ENCODE results near the gene B4GALNT3.
A peak's percentile ranks its signal among the peaks of the same experiment; 100 is the strongest.

Gene B4GALNT3

DNA sequence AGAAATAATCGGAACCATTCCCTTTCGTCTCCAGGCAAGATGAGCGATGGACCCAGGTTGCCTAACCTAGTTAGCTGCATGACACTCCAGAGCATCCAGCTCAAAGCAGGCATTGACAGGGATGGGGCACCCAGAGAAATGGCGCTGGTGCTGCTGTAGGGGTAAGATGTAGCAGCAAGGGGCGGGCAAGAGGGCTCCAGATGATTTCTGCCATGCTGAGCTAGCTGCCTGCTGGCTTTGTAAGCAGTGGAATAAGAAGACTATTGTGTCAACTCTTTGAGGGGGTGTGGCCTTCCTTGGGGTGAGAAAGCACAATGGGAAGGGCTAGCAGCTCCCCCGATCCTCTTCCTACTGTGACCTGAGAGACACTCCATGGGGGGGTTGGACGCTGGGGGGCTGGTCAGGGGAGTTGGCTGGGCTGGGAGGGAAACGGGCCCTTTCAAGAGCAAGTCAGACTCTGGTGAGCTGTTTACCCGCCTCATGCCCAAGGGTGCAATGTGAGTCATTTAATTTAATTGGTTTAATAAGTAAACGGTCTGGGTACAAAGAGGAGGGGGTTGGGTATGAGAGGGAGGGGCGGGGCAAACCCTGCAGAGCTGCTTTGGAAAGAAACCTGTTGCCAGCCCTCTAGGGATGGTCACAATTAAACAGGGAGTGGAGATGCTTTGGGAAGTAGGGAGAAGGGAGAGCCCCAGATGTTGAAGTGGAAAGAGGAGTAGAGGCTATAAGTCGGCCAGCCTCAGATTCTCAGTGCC lies 50.5 kb downstream of the B4GALNT3 start:
- DNase-seq: no peak

GRCh38 chr12:512933-513332 lies 53.2 kb downstream of the B4GALNT3 start:
- DNase-seq: no peak

DNA sequence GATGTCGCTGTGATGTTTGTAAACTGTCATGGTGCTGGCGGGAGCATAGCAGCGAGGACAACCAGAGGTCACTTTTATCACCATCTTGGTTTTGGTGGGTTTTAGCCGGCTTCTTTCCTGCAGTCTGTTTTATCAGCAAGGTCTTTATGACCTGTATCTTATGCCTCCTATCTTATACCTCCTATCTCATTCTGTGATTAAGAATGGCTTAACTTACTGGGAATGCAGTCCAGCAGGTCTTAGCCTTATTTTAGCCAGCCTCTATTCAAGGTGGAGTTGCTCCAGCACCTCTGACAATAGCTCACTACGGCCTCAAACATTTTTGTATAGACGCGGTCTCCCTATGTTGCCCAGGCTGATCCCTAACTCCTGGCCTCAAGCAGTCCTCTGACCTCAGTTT lies 53.7 kb downstream of the B4GALNT3 start:
- no peak for DNase-seq

GRCh38 chr12:517538-517937 lies 57.8 kb downstream of the B4GALNT3 start:
- DNase-seq: no peak

- DNase-seq: no peak
Observed at GRCh38 chr12:520119-520518, 60.4 kb downstream of the B4GALNT3 start.

DNA sequence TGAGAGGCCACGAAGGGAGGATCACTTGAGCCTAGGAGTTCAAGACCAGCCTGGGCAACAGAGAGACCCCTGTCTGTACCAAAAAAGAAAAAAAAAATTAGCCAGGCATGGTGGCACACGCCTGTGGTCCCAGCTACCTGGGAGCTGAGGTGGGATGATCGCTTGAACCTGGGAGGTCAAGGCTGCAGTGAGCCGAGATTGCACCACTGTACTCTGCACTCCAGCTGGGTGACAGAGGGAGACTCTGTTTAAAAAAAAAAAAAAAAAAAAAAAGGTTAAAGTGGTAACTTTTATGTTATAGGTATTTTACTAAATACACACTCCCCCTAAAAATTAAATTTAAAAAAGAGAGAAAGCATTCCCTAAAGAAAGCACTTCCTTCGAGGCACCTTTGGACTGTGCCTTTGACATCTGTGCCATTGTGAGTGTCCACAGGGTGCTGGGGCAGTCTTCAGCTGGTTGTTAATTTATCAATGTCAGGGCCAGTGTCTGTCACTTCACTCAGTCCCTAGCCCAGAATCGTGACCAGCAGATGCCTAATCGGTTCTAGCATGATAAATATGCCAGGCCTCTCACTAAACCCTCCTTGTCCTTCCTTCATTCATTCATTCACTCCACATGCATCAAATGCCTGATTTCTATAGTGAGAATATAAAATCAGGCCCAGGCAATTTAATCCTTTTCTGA lies 63.1 kb downstream of the B4GALNT3 start:
- DNase-seq: no peak

GRCh38 chr12:524167-524951 lies 64.6 kb downstream of the B4GALNT3 start:
- no peak for DNase-seq

GRCh38 chr12:526089-526488 lies 66.3 kb downstream of the B4GALNT3 start:
- DNase-seq: no peak

GRCh38 chr12:527241-527640 lies 67.5 kb downstream of the B4GALNT3 start:
- DNase-seq: no peak

GRCh38 chr12:527729-528128 lies 68.0 kb downstream of the B4GALNT3 start:
- DNase-seq: no peak

- no peak for DNase-seq
Observed at GRCh38 chr12:530308-530707, 70.6 kb downstream of the B4GALNT3 start.

DNA sequence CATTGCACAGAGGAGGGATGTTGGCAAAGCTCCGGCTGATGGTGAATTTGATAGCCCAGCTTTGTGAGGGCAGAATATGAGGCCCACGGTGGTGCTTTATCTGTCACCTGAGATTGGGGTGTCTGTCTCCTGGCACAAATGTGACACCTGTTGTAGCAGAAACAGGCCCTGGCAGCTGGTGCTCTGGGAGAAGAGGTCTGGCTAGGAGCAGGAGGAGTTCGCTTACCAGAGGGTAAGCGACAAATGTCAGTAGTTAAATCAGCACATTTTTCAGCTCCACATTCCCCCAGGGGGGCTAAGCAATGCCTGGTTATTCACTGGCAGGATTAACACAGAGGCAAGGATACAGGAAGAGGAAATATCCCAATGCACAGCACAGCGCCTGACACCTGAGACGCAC lies 71.1 kb downstream of the B4GALNT3 start:
- no peak for DNase-seq

- no peak for DNase-seq
Observed at GRCh38 chr12:531951-532585, 72.3 kb downstream of the B4GALNT3 start.

DNA sequence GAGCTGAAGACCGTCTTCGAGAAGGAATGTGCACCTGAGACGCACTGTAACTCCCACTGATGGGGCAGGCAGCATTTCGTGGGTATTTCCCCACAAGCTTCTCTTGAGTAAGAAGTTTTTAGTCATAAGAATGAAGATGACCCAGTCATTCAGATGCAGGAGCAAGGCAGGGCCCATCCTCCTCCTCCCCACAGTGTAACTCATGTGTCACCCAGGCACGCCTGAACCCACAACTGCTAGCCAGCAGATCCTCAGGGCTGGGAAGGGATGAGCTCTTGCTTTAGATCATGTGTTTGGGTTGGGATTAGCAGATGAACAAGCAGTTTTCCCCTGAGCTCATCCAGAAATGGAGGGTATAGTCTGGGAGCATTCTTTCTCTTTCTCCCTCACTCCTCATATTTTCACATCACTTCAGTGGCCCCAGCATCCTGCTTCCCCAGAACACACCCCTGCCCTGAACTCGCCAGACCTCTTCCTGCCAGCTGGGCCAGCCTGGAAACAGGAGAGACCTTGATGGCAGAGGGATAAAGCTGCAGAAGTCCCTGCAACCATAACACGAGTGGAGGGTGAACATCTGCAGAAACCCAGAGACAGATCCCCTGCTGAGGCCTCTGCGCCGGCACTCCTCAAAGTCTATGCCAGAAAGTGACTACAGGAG lies 73.3 kb downstream of the B4GALNT3 start:
- DNase-seq: no peak

GRCh38 chr12:533718-534117 lies 74.0 kb downstream of the B4GALNT3 start:
- no peak for DNase-seq

GRCh38 chr12:534216-534615 lies 74.5 kb downstream of the B4GALNT3 start:
- DNase-seq: no peak

DNA sequence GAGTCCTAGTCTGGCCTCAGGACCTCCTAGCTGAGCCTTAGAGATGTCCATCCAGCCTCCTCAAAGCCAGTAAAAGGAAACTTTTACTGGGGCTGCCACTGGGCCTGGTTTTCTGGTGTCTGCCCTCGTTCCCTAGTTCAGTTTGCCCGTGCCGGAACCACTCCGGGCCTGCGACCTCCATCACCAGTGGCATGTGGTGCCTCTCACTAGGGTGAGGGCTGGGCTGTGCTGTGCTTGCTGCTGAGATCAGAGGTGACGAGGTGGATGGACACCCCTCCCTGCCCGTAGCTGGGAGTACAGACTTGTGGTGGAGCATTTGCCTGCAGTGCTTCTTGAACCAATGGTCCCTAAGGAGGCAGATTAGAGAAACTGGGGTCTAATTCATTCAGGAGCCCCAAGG lies 75.7 kb downstream of the B4GALNT3 start:
- DNase-seq: no peak

DNA sequence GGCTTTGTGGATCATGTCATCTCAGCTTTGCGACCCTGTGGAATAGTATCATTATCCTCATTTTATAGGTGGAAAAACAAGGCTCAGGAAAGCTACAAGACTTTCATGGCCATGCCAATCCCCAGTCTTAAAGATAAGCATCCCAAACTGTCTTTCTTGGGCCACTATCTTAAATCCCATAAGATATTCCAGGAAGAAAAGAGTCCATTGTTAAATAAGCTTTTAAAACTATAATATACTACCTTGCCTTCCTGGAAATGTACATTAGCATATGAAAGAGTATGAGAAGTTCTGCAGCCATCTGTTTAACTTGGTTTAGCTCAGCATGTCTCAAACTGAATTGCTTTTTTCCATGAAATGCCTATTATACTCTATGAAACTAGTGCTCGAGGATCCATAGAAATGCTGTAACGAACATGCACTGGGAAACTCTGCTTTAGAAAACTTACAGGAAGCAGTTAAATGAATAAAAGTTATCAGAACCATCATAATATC lies 77.1 kb downstream of the B4GALNT3 start:
- no peak for DNase-seq

DNA sequence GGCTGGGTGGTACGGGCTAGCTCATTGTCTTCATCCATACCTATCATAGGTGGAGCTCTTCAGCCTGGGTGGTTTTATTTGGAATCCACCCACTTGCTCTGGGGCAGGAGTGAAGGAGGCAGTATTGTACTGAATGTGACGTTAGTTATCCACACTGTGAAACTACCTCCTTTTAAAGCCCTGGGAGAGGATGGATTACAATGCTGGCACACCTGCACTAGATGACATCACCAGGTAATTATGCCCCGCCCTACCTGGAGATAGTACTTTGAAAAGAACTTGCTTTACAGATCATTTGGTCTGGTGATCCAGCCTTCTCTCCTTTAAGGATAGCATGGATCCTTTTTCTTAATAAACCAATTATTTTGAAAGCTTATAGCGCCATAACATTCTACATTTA lies 78.0 kb downstream of the B4GALNT3 start:
- DNase-seq: no peak

- peak; percentile 54 for DNase-seq
Observed at GRCh38 chr12:538731-539539, 79.2 kb downstream of the B4GALNT3 start.

DNA sequence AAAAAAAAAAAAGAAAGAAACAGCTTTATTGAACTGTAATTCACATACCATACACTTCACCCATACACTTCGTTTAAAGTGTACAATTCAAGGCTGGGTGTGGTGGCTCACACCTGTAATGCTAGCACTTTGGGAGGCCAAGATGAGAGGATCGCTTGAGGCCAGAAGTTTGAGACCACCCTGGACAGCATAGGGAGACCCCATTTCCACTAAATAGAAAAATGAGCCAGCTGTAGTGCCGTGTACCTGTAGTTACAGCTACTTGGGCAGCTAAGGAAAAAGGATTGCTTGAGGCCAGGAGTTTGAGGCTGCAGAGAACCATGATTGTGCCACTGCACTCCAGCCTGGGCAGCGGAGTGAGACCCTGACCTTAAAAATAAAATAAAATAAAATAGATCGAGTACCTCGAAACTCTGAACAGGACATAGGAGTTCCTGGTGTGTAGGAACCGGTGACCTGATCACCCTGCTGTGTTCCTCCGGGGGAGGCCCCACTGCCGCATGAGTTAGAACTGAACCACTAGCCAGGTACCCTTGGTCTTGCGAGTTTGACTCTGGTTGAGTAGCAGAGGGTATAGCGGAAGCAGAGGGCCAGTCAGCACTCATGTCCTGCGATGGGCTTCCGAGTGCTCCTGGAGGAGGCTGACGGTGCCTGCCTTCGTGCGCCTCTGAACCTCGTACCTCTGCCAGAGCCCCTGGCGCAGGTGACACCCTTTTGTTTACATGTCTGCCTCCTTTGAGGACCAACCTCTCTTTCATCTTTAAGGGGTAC lies 80.0 kb downstream of the B4GALNT3 start:
- DNase-seq: no peak

All from activated gamma-delta T cell treated with Interleukin-2 at 50 U/mL for 16 hours (primary cell).